GM18868 (cell line): ENCODE measurements around the gene RTN4IP1.

Experiments
- ATAC-seq: cut with Tn5 transposase; IDR thresholded peaks from one replicate; pipeline ENCODE4 v1.9.1; 2021; ENCODE audit warnings: mild to moderate bottlenecking, moderate library complexity; ENCODE audit not compliant: unreplicated experiment

Gene RTN4IP1

GRCh38 chr6:106525107-106525881 lies 104.0 kb downstream of the RTN4IP1 start:
- ATAC-seq, result peak; percentile 50

DNA sequence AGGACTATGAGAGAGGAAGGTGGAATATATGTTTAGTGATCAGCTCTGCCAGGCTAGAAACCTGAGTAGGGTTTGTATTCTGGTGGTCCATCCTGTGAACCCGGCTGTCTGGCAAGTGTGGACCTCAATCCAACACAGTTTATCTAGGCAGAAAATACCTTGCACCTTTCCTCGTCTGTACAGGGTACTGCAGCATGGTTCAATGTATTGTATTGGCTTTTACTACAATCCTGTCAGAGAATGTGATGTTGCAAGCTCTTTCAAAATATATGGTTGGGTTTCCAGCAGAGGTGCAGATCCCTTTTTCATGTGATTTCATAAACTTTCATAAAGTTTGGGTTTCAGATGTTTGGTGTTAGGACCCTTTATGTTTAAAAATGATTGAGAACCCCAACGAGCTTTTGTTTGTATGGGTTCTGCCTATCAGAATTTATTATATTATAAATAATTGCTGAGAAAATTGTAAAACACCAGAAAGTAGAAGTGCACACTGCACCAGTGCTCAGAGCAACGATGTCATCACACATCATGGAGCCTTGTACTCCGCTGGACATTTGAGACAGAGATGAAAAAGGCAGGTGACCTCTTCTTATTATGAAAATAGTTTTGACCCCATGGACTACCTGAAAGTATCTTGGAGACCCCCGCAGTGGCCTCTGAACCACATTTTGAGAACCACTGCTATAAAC lies 106.6 kb downstream of the RTN4IP1 start:
- ATAC-seq, result no peak
